Mesothelial cell of epicardium (in vitro differentiated cells): Measurements from ENCODE around the gene SPIRE2. TPM values are rescaled to one million over a fixed set of nuclear protein-coding genes. Genes with fewer than 3 reads are reported as not detected.

ENCODE experiments used
- DNase-seq, 2 experiments: peaks; one replicate each; pipeline ENCODE4 v3.0.0; 2021; ENCODE audit warnings: low spot score in 2 of 2; ENCODE audit not compliant: unreplicated experiment in 2 of 2
- H3K27ac Mint-ChIP-seq: 2 replicates; pipeline ENCODE4 v1.8.0; 2021; ENCODE audit warnings: mixed read lengths
- H3K27me3 Mint-ChIP-seq: 2 replicates; pipeline ENCODE4 v1.8.0; 2021; ENCODE audit warnings: low read depth, mixed read lengths
- H3K36me3 Mint-ChIP-seq: 2 replicates; pipeline ENCODE4 v1.8.0; 2021; ENCODE audit warnings: mixed read lengths
- H3K4me1 Mint-ChIP-seq: 2 replicates; pipeline ENCODE4 v1.8.0; 2021; ENCODE audit warnings: mixed read lengths
- H3K4me3 Mint-ChIP-seq: 2 replicates; pipeline ENCODE4 v1.8.0; 2021; ENCODE audit warnings: mild to moderate bottlenecking, moderate library complexity, mixed read lengths
- H3K9me3 Mint-ChIP-seq: 2 replicates; pipeline ENCODE4 v1.8.0; 2021; ENCODE audit warnings: mixed read lengths
- total RNA-seq: library from RNA; stranded (reverse); gene quantifications from 3 replicates; pipeline ENCODE4 v1.2.1, GENCODE V29; 2021
- TF ChIP-seq, protein P1 (sequence below): fragments of 200-600 bp; sonication (generic); IDR thresholded peaks from one replicate; pipeline ENCODE4 v1.5.0; 2021; ENCODE audit warnings: antibody characterized with exemption; ENCODE audit not compliant: unreplicated experiment

Gene SPIRE2
- total RNA-seq, 1 donor from 2014 or later = 6.8 TPM

DNA sequence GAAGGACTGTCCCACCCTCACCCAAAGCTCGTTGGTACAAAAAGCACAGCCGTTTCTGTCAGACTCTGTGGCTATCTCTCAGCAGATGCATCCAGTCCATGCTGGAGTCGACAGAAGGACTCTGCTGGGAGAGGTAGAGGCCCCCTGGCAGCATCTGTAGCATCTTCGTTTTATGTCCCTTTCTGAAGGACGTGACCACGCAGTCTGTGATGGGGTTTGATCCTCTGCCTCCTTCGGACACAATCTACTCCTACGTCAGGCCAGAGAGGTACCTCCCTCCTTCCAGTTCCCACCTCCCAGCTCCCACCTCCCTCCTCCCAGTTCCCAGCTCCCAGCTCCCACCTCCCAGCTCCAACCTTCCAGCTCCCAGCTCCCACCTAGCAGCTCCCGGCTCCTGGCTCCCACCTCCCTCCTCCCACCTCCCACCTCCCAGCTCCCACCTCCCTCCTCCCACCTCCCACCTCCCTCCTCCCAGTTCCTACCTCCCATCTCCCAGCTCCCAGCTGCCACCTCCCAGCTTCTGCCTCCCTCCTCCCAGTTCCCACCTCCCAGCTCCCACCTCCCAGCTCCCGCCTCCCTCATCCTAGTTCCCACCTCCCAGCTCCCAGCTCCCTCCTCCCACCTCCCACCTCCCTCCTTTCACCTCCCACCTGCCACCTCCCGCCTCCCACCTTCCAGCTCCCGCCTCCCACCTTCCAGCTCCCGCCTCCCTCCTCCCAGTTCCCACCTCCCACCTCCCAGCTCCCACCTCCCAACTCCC, 79.0 kb downstream of the SPIRE2 start:
- Mint-ChIP-seq H3K27ac (no peak overlapping the region), H3K9me3 (no peaks in the 10 kb centered on the region), H3K4me3 (no peak overlapping the region), H3K4me1 (no peaks in the 10 kb centered on the region), H3K36me3 (peaks cover 40% of the 10 kb centered on the region), H3K27me3 (no peaks in the 10 kb centered on the region)
- no peak for DNase-seq
- TF ChIP-seq, protein P1, sequence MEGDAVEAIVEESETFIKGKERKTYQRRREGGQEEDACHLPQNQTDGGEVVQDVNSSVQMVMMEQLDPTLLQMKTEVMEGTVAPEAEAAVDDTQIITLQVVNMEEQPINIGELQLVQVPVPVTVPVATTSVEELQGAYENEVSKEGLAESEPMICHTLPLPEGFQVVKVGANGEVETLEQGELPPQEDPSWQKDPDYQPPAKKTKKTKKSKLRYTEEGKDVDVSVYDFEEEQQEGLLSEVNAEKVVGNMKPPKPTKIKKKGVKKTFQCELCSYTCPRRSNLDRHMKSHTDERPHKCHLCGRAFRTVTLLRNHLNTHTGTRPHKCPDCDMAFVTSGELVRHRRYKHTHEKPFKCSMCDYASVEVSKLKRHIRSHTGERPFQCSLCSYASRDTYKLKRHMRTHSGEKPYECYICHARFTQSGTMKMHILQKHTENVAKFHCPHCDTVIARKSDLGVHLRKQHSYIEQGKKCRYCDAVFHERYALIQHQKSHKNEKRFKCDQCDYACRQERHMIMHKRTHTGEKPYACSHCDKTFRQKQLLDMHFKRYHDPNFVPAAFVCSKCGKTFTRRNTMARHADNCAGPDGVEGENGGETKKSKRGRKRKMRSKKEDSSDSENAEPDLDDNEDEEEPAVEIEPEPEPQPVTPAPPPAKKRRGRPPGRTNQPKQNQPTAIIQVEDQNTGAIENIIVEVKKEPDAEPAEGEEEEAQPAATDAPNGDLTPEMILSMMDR = no peak

DNA sequence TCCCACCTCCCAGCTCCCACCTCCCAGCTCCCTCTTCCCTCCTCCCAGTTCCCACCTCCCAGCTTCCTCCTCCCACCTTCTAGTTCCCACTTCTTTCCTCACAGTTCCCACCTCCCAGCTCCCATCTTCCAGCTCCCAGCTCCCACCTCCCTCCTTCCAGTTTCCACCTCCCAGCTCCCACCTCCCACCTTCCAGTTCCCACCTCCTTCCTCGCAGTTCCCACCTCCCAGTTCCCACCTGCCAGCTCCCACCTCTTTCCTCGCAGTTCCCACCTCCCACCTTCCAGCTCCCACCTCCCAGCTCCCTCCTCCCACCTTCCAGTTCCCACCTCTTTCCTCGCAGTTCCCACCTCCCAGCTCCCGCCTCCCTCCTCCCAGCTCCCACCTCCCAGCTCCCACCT, 80.0 kb downstream of the SPIRE2 start:
- no peak for DNase-seq
- no peaks in the 10 kb centered on the region for H3K4me1 Mint-ChIP-seq
- H3K4me3 Mint-ChIP-seq = no peak overlapping the region
- H3K27ac Mint-ChIP-seq = no peak overlapping the region
- peaks cover 40% of the 10 kb centered on the region for H3K36me3 Mint-ChIP-seq
- H3K9me3 Mint-ChIP-seq = no peaks in the 10 kb centered on the region
- no peaks in the 10 kb centered on the region for H3K27me3 Mint-ChIP-seq
- TF ChIP-seq, protein P1 = no peak

DNA sequence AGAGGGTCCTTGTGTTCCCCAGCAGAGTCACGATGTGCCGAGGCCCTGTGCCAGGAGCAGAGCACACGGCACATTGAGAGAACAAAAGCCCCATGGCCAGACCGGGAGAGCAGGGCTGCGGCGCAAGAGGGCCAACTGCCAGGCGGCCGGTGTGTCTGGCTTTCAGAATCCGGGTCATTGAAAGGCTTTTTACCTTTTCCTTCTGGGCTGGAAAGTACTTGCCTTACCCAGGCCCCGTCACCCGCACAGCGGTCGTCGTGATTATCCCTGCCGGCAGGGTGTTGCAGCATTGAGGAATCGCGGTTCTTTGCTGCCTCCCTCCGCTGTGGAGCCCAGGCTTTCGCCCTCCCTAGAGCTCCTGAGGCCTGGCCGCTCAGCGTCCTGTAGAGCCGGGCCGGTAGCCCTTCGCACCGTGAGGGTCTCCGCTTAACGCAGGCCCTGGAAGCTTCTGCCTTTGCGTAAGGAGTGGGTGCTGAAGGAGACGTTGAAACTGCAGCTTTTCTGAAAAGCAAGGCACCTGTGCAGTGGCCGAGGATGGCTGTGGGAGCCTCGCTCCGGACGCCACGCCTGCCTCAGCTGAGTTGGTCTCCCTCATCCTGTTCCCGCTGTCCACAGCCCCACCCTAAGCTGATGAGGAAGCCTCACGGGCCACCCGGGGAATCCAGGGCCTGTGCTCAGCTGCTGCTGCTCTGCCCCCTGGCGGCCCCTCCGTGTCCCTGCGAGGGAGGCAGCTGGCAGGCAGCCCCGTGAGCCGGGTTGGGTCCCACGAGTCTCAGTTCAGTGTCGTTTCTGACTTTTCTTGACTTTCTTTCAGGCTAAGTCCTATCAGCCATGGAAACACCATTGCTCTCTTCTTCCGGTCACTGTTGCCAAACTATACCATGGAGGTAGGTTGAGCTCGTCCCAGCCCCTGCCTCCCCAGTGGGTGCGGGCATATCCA, 81.8 kb downstream of the SPIRE2 start:
- peak; percentile 59 to 73 for DNase-seq
- Mint-ChIP-seq H3K36me3 (peaks cover 36% of the 10 kb centered on the region), H3K27ac (no peak overlapping the region), H3K9me3 (no peaks in the 10 kb centered on the region), H3K27me3 (no peaks in the 10 kb centered on the region), H3K4me3 (no peak overlapping the region), H3K4me1 (no peaks in the 10 kb centered on the region)
- TF ChIP-seq, protein P1 = peak; percentile 80

DNA sequence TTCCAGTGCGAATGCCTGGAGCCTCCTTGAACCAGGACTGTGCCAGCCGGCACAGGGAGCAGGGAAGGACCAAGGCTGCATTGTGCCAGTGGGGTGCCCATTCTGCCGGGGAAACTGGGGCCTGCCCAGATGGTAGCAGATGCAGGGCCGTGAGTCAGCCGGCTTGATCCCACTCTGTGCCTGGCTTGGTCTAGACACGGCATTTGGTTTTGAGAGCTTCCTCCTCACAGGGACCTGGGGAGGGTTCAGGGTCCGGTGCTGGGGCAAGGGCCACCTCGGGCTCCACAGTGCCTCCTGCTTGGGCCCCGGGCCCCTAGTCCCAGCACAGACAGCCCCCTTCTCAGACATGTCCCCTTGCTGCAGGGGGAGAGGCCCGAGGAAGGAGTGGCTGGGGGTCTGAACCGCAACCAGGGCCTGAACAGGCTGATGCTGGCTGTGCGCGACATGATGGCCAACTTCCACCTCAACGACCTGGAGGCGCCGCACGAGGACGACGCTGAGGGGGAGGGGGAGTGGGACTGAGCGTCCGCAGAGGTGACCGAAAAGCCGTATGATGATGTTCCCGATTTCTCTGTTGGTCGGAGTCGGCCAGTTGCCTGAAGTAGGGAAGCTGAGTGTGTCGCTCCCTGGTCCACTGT, 82.6 kb downstream of the SPIRE2 start:
- H3K4me1 Mint-ChIP-seq = no peaks in the 10 kb centered on the region
- H3K9me3 Mint-ChIP-seq = no peaks in the 10 kb centered on the region
- no peak for DNase-seq
- peaks cover 29% of the 10 kb centered on the region for H3K36me3 Mint-ChIP-seq
- no peak overlapping the region for H3K4me3 Mint-ChIP-seq
- TF ChIP-seq, protein P1 = no peak
- H3K27me3 Mint-ChIP-seq = no peaks in the 10 kb centered on the region
- H3K27ac Mint-ChIP-seq = no peak overlapping the region

DNA sequence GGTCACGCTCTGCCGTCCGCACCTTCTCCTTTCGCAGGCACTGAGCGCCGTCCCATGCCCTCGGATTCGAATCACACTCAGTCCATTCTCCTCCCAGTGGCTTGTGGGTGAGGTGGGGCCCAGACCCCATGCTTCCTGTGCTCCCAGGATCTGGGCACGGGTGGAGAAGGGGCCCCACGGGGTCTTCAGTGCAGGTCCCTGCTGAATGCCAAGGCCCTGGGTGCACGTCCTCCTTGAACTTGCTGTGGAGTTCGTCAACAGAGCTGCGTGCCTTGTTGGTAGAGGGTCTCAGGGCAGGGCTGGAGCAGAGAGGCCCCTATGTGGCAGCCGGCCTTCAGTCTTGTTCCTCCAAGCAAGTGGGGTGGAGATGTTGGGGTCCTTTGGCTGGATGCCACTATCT, 83.1 kb downstream of the SPIRE2 start:
- Mint-ChIP-seq H3K36me3 (peaks cover 24% of the 10 kb centered on the region), H3K27me3 (no peaks in the 10 kb centered on the region), H3K27ac (no peak overlapping the region), H3K9me3 (no peaks in the 10 kb centered on the region), H3K4me3 (no peak overlapping the region), H3K4me1 (no peaks in the 10 kb centered on the region)
- DNase-seq = no peak
- TF ChIP-seq, protein P1 = no peak
